Keratinocyte (primary cell): ENCODE results near the gene PCSK6. TPM values are rescaled to one million over a fixed set of nuclear protein-coding genes. Genes with fewer than 3 reads are reported as not detected.
"Not testable (repeated sequence)": the region's sequence is repeated elsewhere in the genome, so short reads cannot be mapped to it uniquely, and the experiment has no call there.

Experiments
- DNase-seq: peaks from one replicate; pipeline ENCODE4 v3.0.0-alpha.2; 2011; ENCODE audit warnings: low read depth, missing footprints, low spot score
- FAIRE-seq: peaks from 2 replicates; lab custom pipeline; 2011; peaks lifted over from hg19 to GRCh38; lab: Jason Lieb, UNC
- H2AFZ ChIP-seq: 2 replicates; pipeline ENCODE4 v1.6.0; 2012; ENCODE audit warnings: low read length, control low read depth, inconsistent platforms; ENCODE audit not compliant: control insufficient read depth
- H3K27ac ChIP-seq: 2 replicates; pipeline ENCODE4 v1.5.1; 2011; ENCODE audit warnings: low read length; ENCODE audit not compliant: control insufficient read depth, insufficient read depth
- H3K27me3 ChIP-seq: 3 replicates; pipeline ENCODE4 v1.6.0; 2011; ENCODE audit warnings: low read length; ENCODE audit not compliant: control insufficient read depth, insufficient read depth; ENCODE audit errors: extremely low read depth
- H3K36me3 ChIP-seq, 2 experiments: 2 replicates in 1 of 2; 3 replicates in 1 of 2; pipeline ENCODE4 v1.5.1; 2011; ENCODE audit warnings: low read length in 2 of 2, mild to moderate bottlenecking in 1 of 2; ENCODE audit not compliant: control insufficient read depth in 2 of 2, insufficient read depth in 2 of 2; ENCODE audit errors: extremely low read depth in 1 of 2
- H3K4me1 ChIP-seq: 3 replicates; pipeline ENCODE4 v1.5.1; 2011; ENCODE audit warnings: low read length; ENCODE audit not compliant: control insufficient read depth, insufficient read depth; ENCODE audit errors: extremely low read depth
- H3K4me2 ChIP-seq: 3 replicates; pipeline ENCODE4 v1.6.0; 2011; ENCODE audit warnings: low read depth, low read length; ENCODE audit not compliant: control insufficient read depth, insufficient read depth; ENCODE audit errors: extremely low read depth
- H3K4me3 ChIP-seq, 3 experiments: fragments of 200-600 bp in 1 of 3; sonication (generic) in 1 of 3; 2 replicates in 2 of 3; 3 replicates in 1 of 3; pipeline ENCODE4 v1.5.1; 2011 to 2016; ENCODE audit warnings: low read length in 3 of 3, mild to moderate bottlenecking in 3 of 3, control low read depth in 2 of 3, inconsistent platforms in 1 of 3, low read depth in 1 of 3, mixed read lengths in 1 of 3, mixed run types in 1 of 3, moderate library complexity in 1 of 3; ENCODE audit not compliant: control insufficient read depth in 2 of 3, insufficient read depth in 2 of 3; ENCODE audit errors: extremely low read depth in 1 of 3
- H3K79me2 ChIP-seq: 2 replicates; pipeline ENCODE4 v1.6.0; 2012; ENCODE audit warnings: low read length; ENCODE audit not compliant: control insufficient read depth, insufficient read depth
- H3K9ac ChIP-seq: 3 replicates; pipeline ENCODE4 v1.6.0; 2011; ENCODE audit warnings: low read length; ENCODE audit not compliant: control insufficient read depth, insufficient read depth; ENCODE audit errors: extremely low read depth
- H3K9me1 ChIP-seq: 3 replicates; pipeline ENCODE4 v1.6.0; 2011; ENCODE audit warnings: low read length; ENCODE audit not compliant: control insufficient read depth, insufficient read depth; ENCODE audit errors: extremely low read depth
- H3K9me3 ChIP-seq: 2 replicates; pipeline ENCODE4 v1.5.1; 2012; ENCODE audit warnings: low read depth, low read length; ENCODE audit not compliant: control insufficient read depth
- H4K20me1 ChIP-seq: 3 replicates; pipeline ENCODE4 v1.6.0; 2011; ENCODE audit warnings: low read length; ENCODE audit not compliant: control insufficient read depth, insufficient read depth; ENCODE audit errors: extremely low read depth
- EZH2 ChIP-seq: IDR thresholded peaks from one replicate; pipeline ENCODE4 v1.6.1; 2012; ENCODE audit warnings: inconsistent platforms, mild to moderate bottlenecking, low read length, moderate library complexity
- dilution Hi-C: fragments of 300-500 bp; cut with MboI; formaldehyde crosslinking; loops from one replicate; pipeline ENCODE4 v1.7.0; 2020; ENCODE audit warnings: low sequenced_read_pairs; ENCODE audit not compliant: extremely low pct_ligation_motif_present
- polyA plus RNA-seq, 5 experiments: library from polyadenylated mRNA; depleted of rRNA in 3 of 5; stranded (reverse) in 3 of 5; stranded (forward) in 1 of 5; unstranded in 1 of 5; fragments of >200 nt; gene quantifications; 1 replicate in 1 of 5; 2 replicates in 3 of 5; 3 replicates in 1 of 5; pipeline versions ENCODE4 v1.2.1 to v1.2.3, GENCODE V29; 2011 to 2012; ENCODE audit warnings: missing spikeins in 2 of 5, low read depth in 1 of 5, low replicate concordance in 1 of 5
- TF ChIP-seq, protein P1 (sequence below), 3 experiments: IDR thresholded peaks in 1 of 3; conservative IDR thresholded peaks in 1 of 3; optimal IDR thresholded peaks in 1 of 3; 2 replicates in 2 of 3; 3 replicates in 1 of 3; pipeline versions ENCODE3 to v1.5.1; 2011; ENCODE audit warnings: low read length in 3 of 3, mild to moderate bottlenecking in 3 of 3, moderate library complexity in 2 of 3, control low read depth in 1 of 3, inconsistent platforms in 1 of 3; ENCODE audit not compliant: insufficient read depth in 2 of 3; ENCODE audit errors: extremely low read depth in 1 of 3

The PCSK6 gene
- polyA plus RNA-seq, 1 donor (not counting 4 experiments of a cell fraction or from before 2014, with no cell fraction given), result 3.1 TPM

DNA sequence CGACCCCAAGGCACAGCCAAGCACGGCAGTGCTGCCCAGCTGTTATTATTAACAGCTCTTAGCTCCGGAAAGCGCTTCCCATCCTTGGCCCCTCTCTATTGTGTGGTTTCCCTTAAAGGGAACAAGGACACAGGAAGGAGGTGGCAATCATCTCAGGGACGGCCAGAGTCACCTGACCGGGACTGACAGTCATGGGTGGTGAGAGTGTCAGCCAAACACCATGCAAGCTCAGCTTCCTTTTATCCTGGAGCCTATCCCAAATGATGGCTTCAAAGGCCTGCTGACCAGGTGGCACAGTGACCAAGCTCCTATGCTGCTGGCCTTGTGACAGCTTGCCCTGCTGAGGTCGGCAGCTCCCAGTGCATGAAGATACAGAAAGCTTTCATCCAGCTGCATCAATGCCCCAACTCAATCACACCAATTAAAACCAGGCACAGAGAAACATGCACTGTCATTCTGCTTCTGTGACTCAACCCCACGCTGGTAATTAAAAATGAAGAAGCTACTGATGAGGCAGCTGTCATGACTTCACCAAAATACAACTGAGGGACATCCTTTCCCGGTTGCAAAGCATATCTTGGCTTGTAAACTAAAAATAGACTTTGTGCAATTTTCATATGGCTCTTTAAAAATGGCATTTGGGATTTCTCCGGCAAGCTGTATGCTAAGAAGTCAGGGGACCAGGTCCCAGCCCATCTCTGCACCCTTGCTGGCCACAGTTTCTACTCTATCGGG is 34.0 kb downstream of the PCSK6 start:
- Histone ChIP-seq H4K20me1 (no peaks in the 10 kb centered on the region), H3K9ac (no peak overlapping the region), H3K4me2 (no peak overlapping the region), H3K9me3 (no peaks in the 10 kb centered on the region), H3K27ac (no peak overlapping the region), H3K79me2 (no peaks in the 10 kb centered on the region), H3K4me3 (no peak overlapping the region), H3K4me1 (no peaks in the 10 kb centered on the region), H3K27me3 (no peaks in the 10 kb centered on the region), H3K36me3 (no peaks in the 10 kb centered on the region), H2AFZ (no peak overlapping the region), H3K9me1 (no peaks in the 10 kb centered on the region)
- no peak for DNase-seq
- TF ChIP-seq EZH2, result no peak
- TF ChIP-seq, protein P1, sequence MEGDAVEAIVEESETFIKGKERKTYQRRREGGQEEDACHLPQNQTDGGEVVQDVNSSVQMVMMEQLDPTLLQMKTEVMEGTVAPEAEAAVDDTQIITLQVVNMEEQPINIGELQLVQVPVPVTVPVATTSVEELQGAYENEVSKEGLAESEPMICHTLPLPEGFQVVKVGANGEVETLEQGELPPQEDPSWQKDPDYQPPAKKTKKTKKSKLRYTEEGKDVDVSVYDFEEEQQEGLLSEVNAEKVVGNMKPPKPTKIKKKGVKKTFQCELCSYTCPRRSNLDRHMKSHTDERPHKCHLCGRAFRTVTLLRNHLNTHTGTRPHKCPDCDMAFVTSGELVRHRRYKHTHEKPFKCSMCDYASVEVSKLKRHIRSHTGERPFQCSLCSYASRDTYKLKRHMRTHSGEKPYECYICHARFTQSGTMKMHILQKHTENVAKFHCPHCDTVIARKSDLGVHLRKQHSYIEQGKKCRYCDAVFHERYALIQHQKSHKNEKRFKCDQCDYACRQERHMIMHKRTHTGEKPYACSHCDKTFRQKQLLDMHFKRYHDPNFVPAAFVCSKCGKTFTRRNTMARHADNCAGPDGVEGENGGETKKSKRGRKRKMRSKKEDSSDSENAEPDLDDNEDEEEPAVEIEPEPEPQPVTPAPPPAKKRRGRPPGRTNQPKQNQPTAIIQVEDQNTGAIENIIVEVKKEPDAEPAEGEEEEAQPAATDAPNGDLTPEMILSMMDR (optimal IDR thresholded peaks at IDR 0.05 in 1 of 3, IDR thresholded peaks at IDR 0.05 in 1 of 3, conservative IDR thresholded peaks at IDR 0.05 in 1 of 3; ENCODE audit: extremely low read depth in 1 of 3, insufficient read depth in 2 of 3, low read length in 3 of 3), result no peak
- no peak for FAIRE-seq
- dilution Hi-C loops, result no loop called here

DNA sequence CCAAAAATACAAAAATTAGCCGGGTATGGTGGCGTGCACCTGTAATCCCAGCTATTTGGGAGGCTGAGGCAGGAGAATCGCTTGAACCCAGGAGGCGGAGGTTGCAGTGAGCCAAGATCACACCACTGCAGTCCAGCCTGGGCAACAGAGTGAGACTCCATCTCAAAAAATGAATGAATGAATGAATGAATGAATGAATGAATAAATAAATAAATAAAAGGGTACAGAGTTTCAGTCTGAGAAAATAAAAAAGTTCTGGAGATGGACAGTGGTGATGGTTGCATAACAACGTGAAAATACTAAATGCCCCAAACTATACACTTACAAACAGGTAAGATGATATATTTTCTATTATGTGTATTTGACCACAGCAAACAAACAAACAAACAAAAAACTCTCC is 34.7 kb downstream of the PCSK6 start:
- H4K20me1 ChIP-seq, DNase-seq, FAIRE-seq, H3K9me1 ChIP-seq, H3K9me3 ChIP-seq, H3K4me1 ChIP-seq, H2AFZ ChIP-seq, H3K27me3 ChIP-seq, H3K36me3 ChIP-seq, dilution Hi-C loops, H3K27ac ChIP-seq, H3K79me2 ChIP-seq, H3K4me3 ChIP-seq, H3K4me2 ChIP-seq, H3K9ac ChIP-seq: not testable (repeated sequence)

DNA sequence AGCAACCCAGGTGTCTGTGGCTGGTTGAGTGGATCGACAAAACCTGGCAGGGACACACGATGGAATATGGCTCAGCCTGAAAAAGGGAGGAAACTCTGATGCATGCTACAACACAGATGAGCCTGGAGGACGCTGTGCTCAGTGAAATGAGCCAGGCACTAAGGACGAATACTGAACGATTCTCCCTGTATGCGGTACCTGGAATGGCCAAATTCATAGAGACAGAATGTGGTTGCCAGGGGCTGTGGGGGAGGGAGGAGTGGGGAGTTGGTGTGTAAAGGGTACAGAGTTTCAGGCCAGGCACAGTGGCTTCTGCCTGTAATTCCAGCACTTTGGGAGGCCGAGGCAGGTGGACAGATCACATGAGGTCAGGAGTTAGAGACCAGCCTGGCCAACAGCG is 35.1 kb downstream of the PCSK6 start:
- Histone ChIP-seq H3K27ac (no peak overlapping the region), H3K4me3 (no peak overlapping the region), H3K27me3 (no peaks in the 10 kb centered on the region), H3K36me3 (no peaks in the 10 kb centered on the region), H3K4me2 (no peak overlapping the region), H3K9ac (no peak overlapping the region), H3K79me2 (no peaks in the 10 kb centered on the region), H3K9me3 (no peaks in the 10 kb centered on the region), H3K4me1 (no peaks in the 10 kb centered on the region), H4K20me1 (no peaks in the 10 kb centered on the region), H3K9me1 (no peaks in the 10 kb centered on the region), H2AFZ (no peak overlapping the region)
- TF ChIP-seq, protein P1 (optimal IDR thresholded peaks at IDR 0.05 in 1 of 3, IDR thresholded peaks at IDR 0.05 in 1 of 3, conservative IDR thresholded peaks at IDR 0.05 in 1 of 3; ENCODE audit: extremely low read depth in 1 of 3, insufficient read depth in 2 of 3, low read length in 3 of 3), result no peak
- no peak for TF ChIP-seq EZH2
- FAIRE-seq (no peak), DNase-seq (no peak)
- dilution Hi-C loops, result no loop called here
